AML-193 (cell line): ENCODE results near the gene GGNBP2.

ENCODE experiments used
- DNase-seq, 2 experiments: peaks; one replicate each; lab custom pipeline; 2025; lab: John Stamatoyannopoulos, UW

Gene GGNBP2

GRCh38 chr17:36523113-36523512 lies 21.6 kb upstream of the GGNBP2 start:
- no peak for DNase-seq

DNA sequence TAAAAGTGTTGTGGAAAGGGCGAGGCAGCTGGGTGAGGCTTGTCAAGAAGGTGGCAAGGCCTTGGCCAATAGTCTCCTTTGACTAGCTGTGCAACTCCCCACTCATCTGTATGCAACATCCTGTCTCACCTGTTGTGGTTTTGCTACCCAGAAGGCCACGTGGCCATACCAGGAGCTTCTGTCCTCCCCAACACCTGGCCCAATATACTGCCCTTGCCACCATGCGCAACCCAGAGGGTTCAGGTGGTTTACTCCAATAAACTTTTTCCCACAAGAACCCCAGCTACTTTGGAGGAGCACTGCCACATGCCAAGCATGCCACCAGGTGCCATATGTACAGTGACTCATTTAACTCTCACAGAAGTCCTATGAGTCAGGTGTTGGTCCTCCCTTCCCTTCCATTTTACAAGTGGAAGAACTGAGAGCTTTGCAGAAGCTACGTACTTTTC lies 20.3 kb upstream of the GGNBP2 start:
- DNase-seq: no peak

- no peak for DNase-seq
Measured at GRCh38 chr17:36525113-36525512, 19.6 kb upstream of the GGNBP2 start.

GRCh38 chr17:36525888-36526287 lies 18.8 kb upstream of the GGNBP2 start:
- DNase-seq: no peak

- DNase-seq: no peak
Measured at GRCh38 chr17:36527621-36528250, 17.0 kb upstream of the GGNBP2 start.

DNA sequence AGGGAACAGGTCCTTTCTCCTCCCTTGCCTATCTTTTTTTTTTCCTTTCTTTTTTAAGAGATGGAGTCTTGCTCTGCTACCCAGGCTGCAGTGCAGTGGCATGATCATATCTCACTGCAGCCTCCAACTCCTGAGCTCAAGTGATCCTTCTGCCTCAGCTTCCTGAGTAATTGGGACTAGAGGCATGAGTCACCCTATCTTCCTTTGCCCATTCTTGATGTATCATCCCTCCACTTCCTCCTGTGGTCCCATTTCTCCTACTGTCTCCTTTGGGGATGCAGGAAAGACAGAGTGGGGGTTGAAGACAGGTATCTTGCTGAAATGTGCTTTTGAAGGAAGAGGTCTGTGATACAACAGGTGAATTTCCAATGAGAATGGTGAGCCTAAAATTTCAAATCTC lies 15.6 kb upstream of the GGNBP2 start:
- DNase-seq: no peak

DNA sequence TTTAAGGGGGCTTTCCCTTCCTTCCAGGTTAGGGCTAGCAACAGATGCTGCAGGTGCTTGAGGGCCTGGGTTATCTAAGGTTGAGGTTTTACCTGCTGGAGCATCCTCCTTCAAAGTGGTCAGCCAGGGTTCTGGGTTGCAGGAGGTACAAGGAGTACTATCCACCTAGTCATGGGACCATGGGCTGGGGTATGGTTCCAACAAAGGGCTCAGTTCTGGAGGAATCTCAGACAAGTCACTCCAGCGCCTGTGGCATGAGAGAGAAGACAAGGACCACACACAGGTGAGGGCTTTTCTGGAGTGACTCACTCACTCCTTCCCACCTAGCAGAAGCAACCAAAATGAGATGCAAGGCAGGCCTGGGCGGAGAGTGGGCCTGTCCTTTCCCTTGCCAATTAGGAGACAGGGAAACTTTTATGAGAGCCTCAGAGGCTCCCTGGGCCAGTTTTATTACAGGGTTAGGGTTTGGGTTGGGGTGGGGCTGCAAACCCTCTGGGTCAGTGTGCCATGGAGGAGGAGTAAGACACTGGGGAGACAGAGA lies 12.2 kb upstream of the GGNBP2 start:
- no peak for DNase-seq

DNA sequence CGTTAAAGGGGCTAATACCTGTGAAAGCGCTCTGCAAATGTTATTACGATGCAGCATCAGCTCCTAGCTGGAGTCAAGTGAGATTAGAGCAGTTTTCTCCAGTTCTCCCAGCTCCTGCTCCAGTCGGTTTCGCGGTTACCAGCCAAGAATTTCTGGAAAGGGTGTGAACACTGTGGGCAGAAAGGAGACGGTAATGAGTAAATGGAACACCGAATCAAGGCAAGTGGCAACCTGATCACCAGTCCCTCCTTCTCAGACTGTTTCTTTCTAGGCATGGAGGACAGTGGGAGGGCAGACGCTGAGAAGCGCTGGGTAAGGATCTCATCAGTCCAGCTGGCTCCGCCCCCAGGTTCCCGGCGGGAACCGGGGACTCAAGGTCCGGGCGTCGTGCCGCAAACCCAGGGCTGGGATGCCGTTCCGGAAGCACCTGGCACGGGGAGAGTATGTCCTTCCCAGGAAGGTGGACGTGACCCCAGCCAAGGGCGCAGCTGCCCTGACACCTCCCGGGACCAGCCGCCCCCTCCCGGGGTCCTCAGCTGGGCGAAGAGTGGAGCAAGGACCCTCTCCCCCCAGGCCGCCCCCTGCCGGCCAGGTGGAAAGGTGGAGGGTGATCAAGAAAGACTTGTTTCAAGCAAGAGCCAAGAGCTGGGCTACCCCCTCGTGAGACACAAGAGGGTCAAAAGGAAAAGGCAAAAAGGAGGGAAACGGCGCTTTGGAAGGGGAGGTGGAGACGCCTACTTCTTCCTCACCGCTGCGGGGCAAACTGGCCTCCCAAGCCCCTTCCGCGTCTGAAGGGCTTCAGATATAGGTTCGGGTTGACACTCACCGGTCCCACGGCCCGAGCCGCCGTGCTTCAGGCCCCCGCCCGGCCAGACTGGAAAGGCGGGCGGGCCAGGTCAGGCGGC lies 10.5 kb upstream of the GGNBP2 start:
- DNase-seq: peak; percentile 36 to 54

DNA sequence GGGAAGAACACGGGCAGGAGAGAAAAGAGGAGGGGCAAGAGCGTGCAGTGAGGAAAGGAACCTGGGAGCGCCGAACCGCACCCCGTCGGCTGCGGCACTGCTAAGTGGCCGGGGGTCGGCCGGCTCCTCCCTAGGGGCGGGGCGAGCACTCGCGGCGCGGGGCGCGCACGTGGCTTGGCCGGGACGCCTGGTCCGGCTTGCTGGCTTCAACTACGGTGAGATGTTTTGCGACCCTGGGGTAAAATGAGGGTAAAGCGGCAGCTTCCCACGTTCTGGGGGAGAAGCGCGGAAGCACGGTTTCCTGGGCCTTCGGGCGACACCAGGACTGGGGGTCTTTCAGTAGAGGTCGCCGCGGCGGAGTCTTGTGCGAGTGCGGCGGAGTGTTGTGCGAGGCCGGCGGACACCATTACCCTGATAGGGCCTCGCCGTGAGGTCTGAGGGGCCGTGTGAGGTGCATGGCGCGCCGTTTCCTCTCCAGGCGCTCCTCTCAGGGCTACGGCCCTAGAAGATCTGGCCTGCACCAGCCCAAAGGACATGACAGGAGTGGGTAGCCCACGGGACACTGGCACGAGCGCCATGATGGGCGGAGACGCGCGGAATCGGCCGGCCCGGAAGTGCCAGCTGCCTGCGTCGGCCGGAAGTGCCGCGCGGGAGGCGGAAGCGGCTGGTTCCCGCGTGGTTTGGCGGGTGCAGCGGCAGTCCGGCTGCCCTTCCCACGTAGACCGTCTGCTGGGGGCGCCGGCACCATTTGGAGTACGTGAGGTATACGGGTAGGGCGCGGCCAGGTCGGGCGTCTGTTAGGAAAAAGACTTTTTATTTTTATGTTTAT lies 9.7 kb upstream of the GGNBP2 start, which contains the start of the genes MYO19 and PIGW:
Gene MYO19 (minus strand): TSS at position 29 of the 829 bp plus-strand sequence. CDS start 2,330 bp downstream, outside the sequence.
Gene PIGW (plus strand): TSS at position 148 of the 829 bp plus-strand sequence. CDS start 2,115 bp downstream, outside the sequence.
- peak; percentile 90 to 94 for DNase-seq

- no peak for DNase-seq
Measured at GRCh38 chr17:36535669-36536081, 9.0 kb upstream of the GGNBP2 start.

DNA sequence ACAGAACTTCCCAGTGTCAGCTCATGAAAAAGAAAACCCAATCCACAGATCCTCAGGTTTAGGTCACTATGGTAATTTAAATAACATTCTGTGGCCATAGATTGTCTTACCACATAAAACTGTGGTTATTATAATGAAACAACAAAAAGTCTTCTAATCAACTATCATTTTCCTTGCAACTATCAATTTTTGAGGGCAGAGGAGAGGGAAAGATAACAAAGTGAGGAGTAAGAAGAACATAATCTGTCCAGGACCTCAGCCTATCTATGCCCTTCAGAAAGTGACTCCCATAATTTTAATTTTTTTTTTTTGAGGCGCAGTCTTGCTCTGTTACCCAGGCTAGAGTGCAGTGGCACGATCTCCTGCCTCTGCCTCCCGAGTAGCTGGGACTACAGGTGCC lies 4.0 kb upstream of the GGNBP2 start:
- no peak for DNase-seq

GRCh38 chr17:36542755-36543154 lies 2.0 kb upstream of the GGNBP2 start:
- no peak for DNase-seq

DNA sequence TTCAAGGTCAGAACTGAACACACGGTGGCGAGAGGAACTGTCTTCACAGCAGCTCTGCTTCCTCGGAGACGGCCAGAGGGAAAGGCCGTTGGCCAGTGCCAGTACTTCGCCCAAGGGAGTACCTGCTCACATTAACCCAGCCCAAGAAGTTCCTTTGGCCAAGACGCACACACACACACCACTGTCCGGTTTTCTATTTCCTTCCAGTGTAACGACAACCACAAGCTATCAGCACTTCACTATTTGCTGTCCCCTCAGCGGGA lies 744 bp upstream of the GGNBP2 start:
- peak; percentile 68 to 75 for DNase-seq

- peak; percentile 76 to 91 for DNase-seq
Measured at GRCh38 chr17:36545077-36545464, 352 bp downstream of the GGNBP2 start.

- DNase-seq: peak; percentile 94 to 96
Measured at GRCh38 chr17:36545465-36546417, 1.0 kb downstream of the GGNBP2 start.

DNA sequence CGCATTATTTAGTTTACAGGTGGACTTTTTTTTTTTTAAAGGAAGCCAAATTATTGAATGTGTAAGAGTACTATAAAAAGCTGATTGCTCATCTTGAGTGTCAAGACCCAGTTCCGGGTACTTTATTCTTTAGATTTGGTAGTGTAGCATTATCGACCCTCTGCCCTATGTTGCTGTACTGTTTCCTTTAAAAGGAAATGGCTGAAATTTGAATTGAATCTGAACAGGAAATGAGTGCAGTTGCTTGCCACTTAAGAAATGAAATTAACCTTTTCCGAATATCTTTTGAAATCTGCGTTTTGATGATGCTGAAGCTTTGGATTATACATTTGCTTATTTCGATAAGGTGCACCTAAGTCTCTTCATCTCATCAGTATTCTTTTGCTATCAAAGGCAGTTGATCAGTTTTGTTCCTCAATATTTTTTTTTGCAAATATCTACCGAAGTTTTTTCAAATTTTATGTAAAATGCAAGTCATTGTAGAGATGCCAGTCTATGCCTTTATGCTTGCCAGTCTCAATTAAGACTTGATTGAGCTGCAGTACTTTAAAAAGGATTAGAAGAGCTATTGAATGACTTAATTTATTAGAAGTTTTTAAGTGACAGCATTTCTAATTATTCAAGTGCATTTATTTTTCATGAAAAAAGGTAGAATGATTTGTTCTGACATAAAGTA lies 1.8 kb downstream of the GGNBP2 start:
- peak; percentile 18 to 33 for DNase-seq

DNA sequence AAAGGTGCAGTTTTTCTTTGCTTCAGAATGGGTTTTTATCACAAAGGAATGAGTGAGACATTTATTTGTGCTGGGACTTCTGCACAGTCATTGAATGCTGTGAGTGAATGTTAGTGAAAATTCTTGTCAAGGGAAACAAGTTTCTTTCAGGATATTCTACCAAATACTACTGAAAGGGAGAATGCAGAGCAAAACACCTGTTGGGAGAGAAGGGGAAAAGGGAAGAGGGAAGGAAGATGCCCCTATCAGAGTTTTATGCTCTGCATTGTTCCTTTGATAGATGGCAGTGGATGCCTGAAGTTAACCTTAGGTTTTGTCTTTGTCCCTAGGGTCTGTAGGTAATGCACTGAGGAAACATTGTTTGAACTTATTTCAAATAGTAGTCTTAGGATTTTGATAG lies 3.1 kb downstream of the GGNBP2 start:
- no peak for DNase-seq

DNA sequence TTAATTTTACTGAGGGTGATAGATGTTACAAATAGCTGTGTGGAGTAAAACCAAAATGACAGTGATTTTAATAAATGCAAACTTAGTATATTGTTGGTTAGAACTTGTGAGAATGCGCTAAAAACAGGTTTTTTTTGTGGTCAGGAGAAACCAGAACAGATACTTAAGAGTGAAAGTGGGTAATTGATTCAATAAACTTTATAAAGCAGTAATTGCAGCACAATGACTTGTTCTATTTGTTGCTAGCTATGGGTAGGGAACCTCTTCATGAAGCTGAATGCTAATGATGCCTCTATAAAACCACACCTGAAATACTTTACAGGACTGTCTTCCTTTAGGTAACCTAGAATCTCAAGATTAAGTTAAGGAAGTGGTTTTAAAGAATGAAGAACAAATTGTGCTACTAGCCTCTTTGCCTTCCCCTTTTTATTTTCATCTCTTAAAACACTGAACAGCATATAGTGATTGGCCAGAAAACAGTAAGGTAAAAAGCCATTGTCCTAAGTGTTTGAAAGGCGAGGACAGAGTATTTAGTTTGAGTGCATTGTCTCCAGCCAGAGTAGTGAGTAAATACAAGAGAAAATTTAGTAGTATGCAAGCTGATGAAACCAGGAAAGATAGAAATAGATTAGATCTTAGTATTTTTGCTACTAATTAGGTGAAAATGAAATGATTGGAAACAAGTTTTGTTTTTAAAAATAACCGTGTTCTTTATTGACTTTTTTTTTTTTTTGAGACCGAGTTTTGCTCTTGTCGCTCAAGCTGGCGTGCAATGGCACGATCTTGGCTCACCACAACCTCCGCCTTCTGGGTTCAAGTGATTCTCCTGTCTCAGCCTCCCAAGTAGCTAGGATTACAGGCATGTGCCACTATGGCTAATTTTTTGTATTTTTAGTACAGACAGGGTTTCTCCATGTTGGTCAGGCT lies 6.0 kb downstream of the GGNBP2 start:
- DNase-seq: peak; percentile 60 to 64

DNA sequence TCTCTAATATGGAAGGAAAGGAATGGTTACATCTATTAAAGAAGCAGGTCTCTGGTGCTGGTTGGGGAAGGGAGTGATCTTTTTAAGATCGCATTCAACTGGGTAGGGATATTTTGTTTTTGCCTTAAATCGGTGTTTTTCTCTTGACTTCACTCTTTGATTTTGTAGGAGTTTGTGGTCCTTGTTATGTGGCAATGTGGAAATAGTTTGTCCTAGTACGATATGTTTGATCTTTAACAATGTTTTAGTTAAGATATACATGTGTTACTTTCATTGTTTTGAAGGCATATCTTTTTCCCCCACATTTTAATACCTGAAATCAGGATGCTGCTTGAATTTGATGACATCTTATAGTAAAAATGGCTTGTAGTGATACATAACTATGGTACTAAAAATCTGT lies 8.7 kb downstream of the GGNBP2 start:
- DNase-seq: no peak
